GM13977 (cell line): ENCODE results near the gene DOCK10.

ENCODE experiments used
- DNase-seq: peaks from one replicate; pipeline ENCODE4 v3.0.0; 2012; ENCODE audit warnings: low spot score
- CTCF ChIP-seq: IDR thresholded peaks from 2 replicates; pipeline ENCODE4 v1.5.1; 2012; ENCODE audit warnings: mild to moderate bottlenecking, control low read depth; ENCODE audit not compliant: insufficient read depth; ENCODE audit errors: extremely low read depth, missing control alignments
- in situ Hi-C: fragments of 300-500 bp; cut with MboI; formaldehyde crosslinking; loops from one replicate; pipeline ENCODE4 v1.12.0; 2022; ENCODE audit warnings: low sequenced_read_pairs, low pct_unique_long_range_greater_than_20kb, mixed read lengths, inconsistent platforms; ENCODE audit not compliant: unreplicated experiment

Gene DOCK10

GRCh38 chr2:225030893-225031292 is 11.4 kb downstream of the DOCK10 start:
- in situ Hi-C loops = no loop called here
- TF ChIP-seq CTCF = no peak
- DNase-seq = no peak

- in situ Hi-C loops = no loop called here
- no peak for TF ChIP-seq CTCF
- no peak for DNase-seq
These were observed 12.1 kb downstream of the DOCK10 start for GRCh38 chr2:225030203-225030602.

GRCh38 chr2:225028572-225028971 is 13.7 kb downstream of the DOCK10 start:
- TF ChIP-seq CTCF = no peak
- in situ Hi-C loops = no loop called here

GRCh38 chr2:225027061-225027762 is 15.1 kb downstream of the DOCK10 start:
- no peak for DNase-seq
- no peak for TF ChIP-seq CTCF
- in situ Hi-C loops = no loop called here

More at GRCh38 chr2:225028572-225028971, 13.7 kb downstream of the DOCK10 start:
- DNase-seq = no peak

GRCh38 chr2:225025917-225026571 is 16.2 kb downstream of the DOCK10 start:
- DNase-seq = no peak
- TF ChIP-seq CTCF = no peak
- in situ Hi-C loops = no loop called here

GRCh38 chr2:225022188-225022587 is 20.1 kb downstream of the DOCK10 start:
- no peak for DNase-seq
- TF ChIP-seq CTCF = no peak
- in situ Hi-C loops = no loop called here
